BLaER1 (cell line): ENCODE measurements around the gene ATOH8.

Experiments
- H3K27ac ChIP-seq: shearing (Covaris generic); formaldehyde crosslinking; 2 replicates; pipeline ENCODE4 v1.8.1; 2022
- H3K27me3 ChIP-seq: shearing (Covaris generic); formaldehyde crosslinking; 2 replicates; pipeline ENCODE4 v1.8.1; 2022
- H3K36me3 ChIP-seq: shearing (Covaris generic); formaldehyde crosslinking; 2 replicates; pipeline ENCODE4 v1.8.1; 2022
- H3K4me1 ChIP-seq: shearing (Covaris generic); formaldehyde crosslinking; 2 replicates; pipeline ENCODE4 v1.8.1; 2022
- H3K4me2 ChIP-seq: shearing (Covaris generic); formaldehyde crosslinking; 2 replicates; pipeline ENCODE4 v1.8.1; 2022
- H3K4me3 ChIP-seq: shearing (Covaris generic); formaldehyde crosslinking; 2 replicates; pipeline ENCODE4 v1.8.1; 2022
- H3K9ac ChIP-seq: shearing (Covaris generic); formaldehyde crosslinking; 2 replicates; pipeline ENCODE4 v1.8.1; 2022
- H3K9me3 ChIP-seq: shearing (Covaris generic); formaldehyde crosslinking; 2 replicates; pipeline ENCODE4 v1.8.1; 2022
- H4K20me1 ChIP-seq: shearing (Covaris generic); formaldehyde crosslinking; 2 replicates; pipeline ENCODE4 v1.8.1; 2022
- Cebpa-rat ChIP-seq: shearing (Covaris generic); IDR thresholded peaks from 2 replicates; pipeline ENCODE4 v1.8.1; 2022

ATOH8 gene

DNA sequence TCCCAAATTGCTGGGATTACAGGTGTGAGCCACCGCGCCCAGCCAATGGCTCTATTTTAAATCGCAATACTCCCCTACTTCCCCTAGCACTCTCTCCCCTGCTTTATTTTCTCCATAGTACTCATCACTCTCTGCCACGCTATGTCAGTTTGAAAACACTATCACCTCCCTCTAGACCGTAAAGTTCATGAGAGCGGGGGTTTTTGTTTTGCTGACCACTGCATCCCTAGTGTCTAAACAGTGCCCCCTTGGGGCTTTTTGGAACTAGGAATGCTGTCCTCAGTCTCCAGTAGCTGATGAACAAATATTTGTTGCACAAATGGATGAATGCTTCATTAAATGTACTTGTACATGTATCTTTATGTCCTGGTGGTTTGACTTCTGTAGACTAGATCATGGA, 44.1 kb downstream of the ATOH8 start:
- Histone ChIP-seq H4K20me1 (no peaks in the 10 kb centered on the region), H3K4me1 (no peaks in the 10 kb centered on the region), H3K36me3 (no peaks in the 10 kb centered on the region), H3K9me3 (no peaks in the 10 kb centered on the region), H3K4me3 (no peak overlapping the region), H3K27me3 (no peaks in the 10 kb centered on the region), H3K4me2 (no peak overlapping the region), H3K27ac (no peak overlapping the region), H3K9ac (no peak overlapping the region)
- no peak for TF ChIP-seq Cebpa-rat

DNA sequence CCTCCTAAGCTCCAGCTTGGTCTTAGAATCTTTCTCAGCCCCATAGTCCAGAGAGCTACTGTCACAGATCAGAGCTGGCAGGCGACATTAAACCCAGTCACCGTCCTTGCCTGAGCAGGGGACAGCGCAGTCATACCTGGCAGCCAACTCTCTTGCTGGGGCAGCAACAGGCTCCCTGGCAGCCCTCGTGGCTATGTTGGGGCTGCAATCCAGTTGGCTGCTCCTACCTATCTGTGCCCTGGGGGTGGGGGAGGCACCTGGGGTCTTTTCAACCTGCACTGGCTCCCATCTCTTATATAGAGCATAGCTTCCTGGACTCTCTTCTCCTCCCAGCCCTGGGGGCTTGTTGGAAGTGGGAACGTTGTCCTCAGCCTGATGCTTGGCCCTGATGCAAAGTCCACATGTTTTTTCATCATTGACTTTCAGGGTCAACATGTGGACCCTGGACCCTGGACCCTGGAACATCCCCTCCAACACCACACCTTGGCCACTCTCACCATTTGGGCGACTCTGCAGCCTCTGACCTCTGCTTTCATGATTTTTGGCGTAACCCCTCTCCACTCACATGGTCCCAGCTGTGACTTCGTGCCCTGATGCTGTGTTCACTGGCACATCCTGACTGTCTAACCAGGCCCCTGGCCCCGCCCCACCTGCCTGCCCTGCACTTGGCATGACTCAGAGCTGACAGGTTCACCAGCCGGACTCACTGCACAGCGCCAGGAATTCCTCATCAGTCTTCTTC, 45.6 kb downstream of the ATOH8 start:
- no peak overlapping the region for H3K4me3 ChIP-seq
- H3K9me3 ChIP-seq = no peaks in the 10 kb centered on the region
- no peak overlapping the region for H3K27ac ChIP-seq
- no peak for TF ChIP-seq Cebpa-rat
- H3K27me3 ChIP-seq = no peaks in the 10 kb centered on the region
- no peak overlapping the region for H3K9ac ChIP-seq
- H3K4me1 ChIP-seq = peaks cover 2% of the 10 kb centered on the region
- no peaks in the 10 kb centered on the region for H4K20me1 ChIP-seq
- no peak overlapping the region for H3K4me2 ChIP-seq
- no peaks in the 10 kb centered on the region for H3K36me3 ChIP-seq

DNA sequence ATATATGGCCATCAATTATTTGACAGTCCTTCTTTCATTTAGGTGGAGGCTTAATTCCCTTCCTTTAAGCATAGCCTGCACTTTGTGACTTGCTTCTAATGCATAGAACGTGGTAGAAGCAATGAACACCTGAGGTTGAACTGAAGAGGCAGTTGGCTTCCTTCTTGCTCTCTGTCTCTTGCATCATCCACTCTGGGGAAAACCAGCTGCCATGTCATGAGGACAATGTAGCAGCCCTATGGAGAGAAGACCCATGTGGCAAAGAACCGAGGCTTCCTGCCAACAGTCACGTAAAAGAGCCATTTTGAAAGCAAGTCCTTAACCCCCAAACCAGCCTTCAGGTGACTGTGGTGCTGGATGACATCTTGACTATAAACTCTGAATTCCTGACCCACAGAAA, 46.8 kb downstream of the ATOH8 start:
- Histone ChIP-seq H3K36me3 (no peaks in the 10 kb centered on the region), H3K27ac (no peak overlapping the region), H3K4me1 (peaks cover 8% of the 10 kb centered on the region), H3K4me2 (no peak overlapping the region), H3K27me3 (no peaks in the 10 kb centered on the region), H3K9ac (no peak overlapping the region), H3K4me3 (no peak overlapping the region), H3K9me3 (no peaks in the 10 kb centered on the region), H4K20me1 (no peaks in the 10 kb centered on the region)
- 0 out of 2 replicates have a peak, but pooled peaks have one; percentile 16 for TF ChIP-seq Cebpa-rat

DNA sequence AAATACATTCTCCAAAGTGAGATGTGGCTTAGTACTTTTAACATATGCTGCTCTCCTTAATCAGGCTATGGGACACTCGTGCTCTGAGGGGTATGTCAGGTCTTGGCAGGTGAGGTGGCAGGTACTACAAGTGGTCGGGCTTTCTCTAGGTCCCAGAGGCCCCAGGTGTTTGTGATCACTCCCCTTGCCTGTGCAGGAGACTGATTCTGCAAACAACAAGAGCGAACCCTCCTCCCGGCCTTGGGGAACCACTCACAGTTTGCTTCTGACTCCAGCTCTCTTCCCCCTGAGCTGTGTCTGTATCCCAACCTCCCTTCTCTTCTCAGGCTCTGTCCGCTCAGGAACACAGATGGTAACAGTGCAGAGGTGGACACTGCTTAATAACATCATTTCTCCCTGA, 48.1 kb downstream of the ATOH8 start:
- no peak overlapping the region for H3K4me2 ChIP-seq
- no peak overlapping the region for H3K4me3 ChIP-seq
- H3K27ac ChIP-seq = no peak overlapping the region
- no peaks in the 10 kb centered on the region for H3K27me3 ChIP-seq
- peaks cover 8% of the 10 kb centered on the region for H3K4me1 ChIP-seq
- no peak for TF ChIP-seq Cebpa-rat
- H3K9me3 ChIP-seq = no peaks in the 10 kb centered on the region
- no peaks in the 10 kb centered on the region for H3K36me3 ChIP-seq
- H4K20me1 ChIP-seq = no peaks in the 10 kb centered on the region
- H3K9ac ChIP-seq = no peak overlapping the region

DNA sequence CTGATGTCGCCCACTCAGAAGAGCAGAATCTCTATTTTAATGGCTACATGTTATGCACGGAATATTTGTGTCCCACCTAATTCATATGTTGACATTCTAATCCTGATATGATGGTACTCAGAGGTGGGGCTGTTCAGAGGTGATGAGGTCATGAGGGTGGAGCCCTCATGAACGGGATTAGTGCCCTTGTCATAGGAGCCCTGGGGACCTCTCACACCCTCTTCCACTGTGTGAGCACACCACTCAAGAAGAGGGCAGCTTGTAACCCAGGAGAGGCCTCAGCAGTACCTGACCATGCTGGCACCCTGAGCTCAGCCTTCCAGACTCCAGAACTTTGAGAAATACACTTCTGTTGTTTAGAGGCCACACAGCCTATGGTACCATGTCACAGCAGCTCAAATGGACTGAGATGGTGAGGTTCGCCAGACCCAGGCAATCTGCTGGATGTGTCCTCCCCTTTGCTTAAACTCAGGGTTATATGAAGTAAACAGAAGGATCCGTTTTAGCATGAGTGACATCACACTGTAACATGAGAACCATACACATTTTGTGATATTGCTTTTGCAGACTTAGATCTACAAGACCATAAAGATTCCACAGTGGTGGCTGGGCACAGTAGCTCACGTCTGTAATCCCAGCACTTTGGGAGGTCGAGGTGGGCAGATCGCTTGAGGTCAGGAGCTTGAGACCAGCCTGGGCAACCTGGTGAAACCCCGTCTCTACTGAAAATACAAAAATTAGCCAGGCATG, 48.7 kb downstream of the ATOH8 start:
- H3K4me2 ChIP-seq = no peak overlapping the region
- H3K9me3 ChIP-seq = no peaks in the 10 kb centered on the region
- no peak overlapping the region for H3K27ac ChIP-seq

DNA sequence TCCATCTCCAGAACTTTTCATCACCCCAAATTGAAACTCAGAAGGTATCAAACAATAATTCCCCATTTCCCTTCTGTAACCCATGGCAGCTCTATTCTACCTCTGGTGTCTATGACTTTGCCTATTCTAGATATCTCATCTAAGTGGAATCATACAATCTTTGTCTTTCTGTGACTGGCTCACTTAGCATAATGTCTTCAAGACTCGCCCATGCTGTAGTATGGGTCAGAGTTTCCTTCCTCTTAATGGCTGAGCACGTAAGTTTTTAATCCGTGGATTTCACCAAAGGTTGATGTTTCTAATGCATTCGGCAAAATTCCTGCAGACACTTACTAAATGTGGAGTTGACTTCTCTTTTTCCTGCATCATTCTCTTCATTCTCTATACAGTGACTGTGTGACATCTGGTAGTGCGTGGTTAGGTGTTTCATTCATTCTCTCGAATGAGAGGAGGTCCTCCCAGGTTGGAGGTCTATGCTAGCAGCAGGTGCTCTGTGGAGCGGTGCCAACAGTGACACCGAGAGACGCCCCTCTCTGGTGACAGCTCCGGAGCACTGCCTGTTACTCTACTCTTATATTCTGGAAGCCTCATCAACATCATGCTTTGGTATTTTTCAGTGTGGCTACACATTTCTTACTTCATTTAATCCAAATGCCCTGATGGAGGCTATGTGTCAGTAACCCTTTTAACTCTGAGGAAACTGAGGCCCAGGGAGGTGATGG, 50.1 kb downstream of the ATOH8 start:
- no peak for TF ChIP-seq Cebpa-rat

More for the DNA sequence above, 48.7 kb downstream of the ATOH8 start:
- no peak overlapping the region for H3K4me3 ChIP-seq
- no peak overlapping the region for H3K9ac ChIP-seq
- TF ChIP-seq Cebpa-rat = no peak
- no peaks in the 10 kb centered on the region for H3K36me3 ChIP-seq
- H3K27me3 ChIP-seq = no peaks in the 10 kb centered on the region
- no peaks in the 10 kb centered on the region for H4K20me1 ChIP-seq
- H3K4me1 ChIP-seq = peaks cover 8% of the 10 kb centered on the region

DNA sequence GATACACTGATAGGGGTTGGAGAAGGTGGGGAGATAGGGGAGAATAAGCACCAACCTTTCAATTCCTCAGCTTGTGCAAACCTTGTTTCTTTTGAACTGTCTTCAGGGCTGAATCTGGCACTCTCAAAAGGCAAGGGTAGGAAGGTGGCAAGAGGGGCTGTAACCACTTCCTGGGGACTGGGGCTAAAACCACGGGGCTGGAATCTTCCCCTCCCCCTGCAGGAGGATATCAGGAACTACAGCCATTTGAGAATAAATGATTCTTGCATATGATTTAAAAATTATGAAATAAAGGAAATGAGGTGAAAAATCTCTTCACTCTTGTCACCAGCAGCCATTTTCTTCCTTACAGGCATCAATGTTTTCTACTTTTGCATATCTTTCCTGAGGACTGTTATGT, 50.8 kb downstream of the ATOH8 start:
- no peak for TF ChIP-seq Cebpa-rat
- H3K4me3 ChIP-seq = no peak overlapping the region
- H3K4me1 ChIP-seq = peaks cover 8% of the 10 kb centered on the region
- no peaks in the 10 kb centered on the region for H3K9me3 ChIP-seq
- H4K20me1 ChIP-seq = no peaks in the 10 kb centered on the region
- no peak overlapping the region for H3K27ac ChIP-seq
- no peaks in the 10 kb centered on the region for H3K36me3 ChIP-seq
- H3K9ac ChIP-seq = no peak overlapping the region
- H3K4me2 ChIP-seq = 0 out of 2 replicates have a peak overlapping the region, but pooled peaks have one; percentile 18
- no peaks in the 10 kb centered on the region for H3K27me3 ChIP-seq

More for the DNA sequence above, 50.1 kb downstream of the ATOH8 start:
- Histone ChIP-seq H4K20me1 (no peaks in the 10 kb centered on the region), H3K4me3 (no peak overlapping the region), H3K27me3 (no peaks in the 10 kb centered on the region), H3K9ac (no peak overlapping the region), H3K4me2 (0 out of 2 replicates have a peak overlapping the region, but pooled peaks have one; percentile 18), H3K36me3 (no peaks in the 10 kb centered on the region), H3K27ac (no peak overlapping the region), H3K4me1 (peaks cover 8% of the 10 kb centered on the region), H3K9me3 (no peaks in the 10 kb centered on the region)

DNA sequence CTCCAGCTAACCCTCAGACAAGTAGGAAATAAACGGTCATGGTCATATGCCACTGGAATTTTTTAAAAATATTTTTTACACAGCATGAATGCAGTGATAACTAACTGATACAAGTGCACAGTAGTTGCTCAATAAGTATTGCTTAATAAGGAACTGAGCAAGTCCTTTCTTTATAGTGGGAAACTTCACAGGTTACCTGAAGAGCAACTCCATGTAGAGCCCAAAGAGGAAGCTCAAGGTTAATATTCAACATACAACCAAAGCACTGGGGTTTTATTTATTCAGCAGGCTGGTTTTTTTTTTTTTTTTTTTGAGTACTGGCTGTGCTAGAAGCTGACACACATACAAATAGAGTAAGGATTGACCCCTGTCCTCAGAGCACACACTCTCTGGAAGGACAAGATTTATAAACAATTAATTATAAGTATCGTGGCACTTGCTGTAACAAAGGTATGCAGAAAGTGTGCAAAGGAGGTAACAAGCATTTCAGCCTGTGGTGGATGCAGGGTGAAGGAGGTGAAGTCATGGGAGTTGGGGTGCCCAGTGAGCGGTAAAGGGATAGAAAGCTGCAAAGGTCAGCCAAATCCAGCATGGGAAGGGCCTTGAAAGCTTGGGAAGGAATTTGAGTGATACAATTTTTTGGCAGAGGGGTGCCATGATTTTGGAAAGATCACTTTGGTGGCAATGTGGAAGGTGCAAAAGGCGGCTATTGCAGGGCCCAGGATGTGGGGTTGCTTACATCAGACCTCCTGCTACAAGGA, 52.7 kb downstream of the ATOH8 start:
- no peaks in the 10 kb centered on the region for H4K20me1 ChIP-seq
- no peaks in the 10 kb centered on the region for H3K36me3 ChIP-seq
- H3K9me3 ChIP-seq = no peaks in the 10 kb centered on the region
- peaks cover 8% of the 10 kb centered on the region for H3K4me1 ChIP-seq
- H3K27ac ChIP-seq = no peak overlapping the region
- no peak for TF ChIP-seq Cebpa-rat
- H3K4me2 ChIP-seq = no peak overlapping the region
- H3K27me3 ChIP-seq = peaks cover 13% of the 10 kb centered on the region
- no peak overlapping the region for H3K9ac ChIP-seq
- H3K4me3 ChIP-seq = no peak overlapping the region

DNA sequence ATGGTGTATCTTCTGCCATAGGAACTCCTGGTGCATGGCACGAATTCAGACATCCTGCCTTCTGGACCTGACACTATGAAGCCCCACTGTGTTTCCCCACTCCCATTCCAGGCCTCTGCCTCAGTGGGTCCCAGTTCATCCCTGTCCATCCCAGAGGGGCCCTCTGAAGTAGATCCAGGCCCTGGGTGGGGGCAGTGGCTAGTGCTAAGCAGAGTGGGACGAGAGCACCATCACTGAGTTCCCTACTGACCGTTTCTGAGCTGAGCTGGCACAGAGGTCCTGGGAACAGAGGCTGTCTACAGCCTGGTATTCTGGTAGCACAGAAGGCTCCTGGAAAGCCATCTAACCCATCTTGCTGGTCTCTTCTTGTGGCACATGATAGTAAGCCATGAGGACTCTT, 54.0 kb downstream of the ATOH8 start:
- no peak overlapping the region for H3K27ac ChIP-seq
- TF ChIP-seq Cebpa-rat = no peak
- no peak overlapping the region for H3K4me2 ChIP-seq
- no peaks in the 10 kb centered on the region for H3K36me3 ChIP-seq
- H3K4me3 ChIP-seq = no peak overlapping the region
- H3K27me3 ChIP-seq = peaks cover 21% of the 10 kb centered on the region
- no peaks in the 10 kb centered on the region for H4K20me1 ChIP-seq
- peaks cover 8% of the 10 kb centered on the region for H3K4me1 ChIP-seq
- H3K9ac ChIP-seq = no peak overlapping the region
- H3K9me3 ChIP-seq = no peaks in the 10 kb centered on the region
